ENCODE measurements around the gene PITPNM1.
A peak's percentile ranks its signal among the peaks of the same experiment; 100 is the strongest.

PITPNM1 gene

DNA sequence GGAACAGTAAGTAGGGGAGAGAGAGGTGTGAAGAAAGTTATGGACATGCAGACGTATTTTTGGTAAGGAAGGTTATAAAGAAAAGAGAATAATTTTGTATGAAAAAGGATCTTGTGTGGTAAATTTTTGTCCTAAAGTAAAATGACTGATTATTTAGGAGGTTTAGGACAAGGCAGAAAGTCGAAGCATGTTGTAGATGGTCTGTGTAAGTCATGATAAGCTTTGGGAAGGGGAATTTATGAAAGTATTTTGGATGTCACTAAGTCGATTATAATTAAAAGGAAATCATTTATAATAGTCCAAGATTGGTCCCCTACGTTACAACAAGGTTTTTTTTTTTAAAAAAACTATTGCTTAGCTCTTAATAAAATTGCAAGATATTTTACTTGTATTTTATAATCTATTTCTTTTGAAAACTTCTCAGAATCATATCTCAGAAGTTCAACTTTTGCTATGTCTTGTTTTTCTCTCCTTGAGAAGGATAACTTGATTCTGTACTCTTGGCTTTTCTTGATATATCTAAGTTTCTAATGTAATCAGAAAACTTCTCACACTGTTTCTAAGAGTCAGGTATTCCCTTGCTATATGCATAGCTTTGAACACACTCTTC lies 29.0 kb upstream of the PITPNM1 start:
- Mint-ChIP-seq H3K4me3 (no peak overlapping the region), H3K4me1 (no peaks in the 10 kb centered on the region), H3K9me3 (peaks cover 7% of the 10 kb centered on the region), H3K36me3 (no peaks in the 10 kb centered on the region), H3K27ac (no peak overlapping the region)
- no peak for DNase-seq (ENCODE audit: low spot score in 2 of 2)
- no peak for ATAC-seq

DNA sequence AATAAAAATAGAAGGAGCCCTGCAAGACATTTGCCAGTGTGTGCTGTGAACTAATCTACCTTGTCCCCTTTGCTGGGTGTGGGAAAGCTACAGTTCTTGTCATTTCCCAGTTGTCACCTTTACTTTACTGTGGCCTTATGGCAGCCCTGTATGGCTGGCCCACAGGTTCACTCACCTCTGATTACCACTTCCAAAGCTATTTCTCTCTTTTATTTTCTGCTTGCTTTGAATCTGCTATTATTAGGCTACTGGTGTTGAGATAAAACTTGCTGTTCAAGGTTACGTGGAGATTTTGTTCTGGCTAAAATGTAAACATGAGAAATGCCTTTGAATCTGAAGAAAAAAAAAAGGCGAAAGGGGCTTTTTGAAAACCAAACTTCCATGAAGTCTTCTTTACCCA lies 27.7 kb upstream of the PITPNM1 start:
- DNase-seq (ENCODE audit: low spot score in 2 of 2) (no peak), ATAC-seq (no peak)
- H3K9me3 Mint-ChIP-seq: peaks cover 7% of the 10 kb centered on the region
- no peak overlapping the region for H3K27ac Mint-ChIP-seq
- H3K4me1 Mint-ChIP-seq: no peaks in the 10 kb centered on the region
- H3K36me3 Mint-ChIP-seq: no peaks in the 10 kb centered on the region
- H3K4me3 Mint-ChIP-seq: no peak overlapping the region

DNA sequence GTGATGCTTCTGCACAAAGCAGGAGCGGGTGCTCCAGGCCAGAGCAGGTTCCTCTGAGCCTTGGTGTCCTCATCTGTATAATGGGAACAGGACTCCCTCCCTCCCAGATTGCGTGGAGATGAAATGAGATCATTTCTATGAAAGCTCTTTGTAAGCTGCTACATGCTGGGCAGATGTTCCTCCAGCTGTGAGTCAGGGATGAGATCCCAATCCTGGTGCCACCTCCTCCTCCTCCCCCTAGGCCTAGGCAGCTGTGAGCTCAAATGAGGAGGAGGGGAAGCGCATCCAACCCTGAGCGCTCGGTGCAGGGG lies 25.1 kb upstream of the PITPNM1 start:
- peaks cover 7% of the 10 kb centered on the region for H3K9me3 Mint-ChIP-seq
- H3K4me1 Mint-ChIP-seq: no peaks in the 10 kb centered on the region
- H3K4me3 Mint-ChIP-seq: no peak overlapping the region

DNA sequence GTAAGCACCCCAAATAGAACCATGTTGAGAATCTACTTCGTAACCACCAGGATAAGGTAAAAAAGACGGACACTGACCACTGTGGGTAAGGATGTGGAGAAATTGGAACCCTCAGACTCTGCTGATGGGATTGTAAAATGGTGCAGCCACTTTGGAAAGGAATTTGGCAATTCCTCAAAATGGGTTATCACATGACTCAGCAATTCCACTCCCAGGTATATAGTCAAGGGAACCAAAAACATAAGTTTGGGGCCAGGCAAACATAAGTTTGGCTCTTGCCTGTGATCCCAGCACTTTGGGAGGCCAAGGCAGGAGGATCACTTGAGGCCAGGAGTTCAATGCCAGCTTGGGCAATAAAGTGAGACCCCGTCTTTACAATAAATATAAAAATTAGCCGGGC lies 23.2 kb upstream of the PITPNM1 start:
- H3K9me3 Mint-ChIP-seq: no peaks in the 10 kb centered on the region
- no peak overlapping the region for H3K27ac Mint-ChIP-seq
- no peak overlapping the region for H3K4me3 Mint-ChIP-seq
- H3K36me3 Mint-ChIP-seq: no peaks in the 10 kb centered on the region
- H3K4me1 Mint-ChIP-seq: no peaks in the 10 kb centered on the region
- DNase-seq (ENCODE audit: low spot score in 2 of 2) (no peak), ATAC-seq (no peak)

More for the DNA sequence above, 25.1 kb upstream of the PITPNM1 start:
- DNase-seq (ENCODE audit: low spot score in 2 of 2): no peak
- H3K36me3 Mint-ChIP-seq: no peaks in the 10 kb centered on the region
- H3K27ac Mint-ChIP-seq: no peak overlapping the region
- no peak for ATAC-seq

DNA sequence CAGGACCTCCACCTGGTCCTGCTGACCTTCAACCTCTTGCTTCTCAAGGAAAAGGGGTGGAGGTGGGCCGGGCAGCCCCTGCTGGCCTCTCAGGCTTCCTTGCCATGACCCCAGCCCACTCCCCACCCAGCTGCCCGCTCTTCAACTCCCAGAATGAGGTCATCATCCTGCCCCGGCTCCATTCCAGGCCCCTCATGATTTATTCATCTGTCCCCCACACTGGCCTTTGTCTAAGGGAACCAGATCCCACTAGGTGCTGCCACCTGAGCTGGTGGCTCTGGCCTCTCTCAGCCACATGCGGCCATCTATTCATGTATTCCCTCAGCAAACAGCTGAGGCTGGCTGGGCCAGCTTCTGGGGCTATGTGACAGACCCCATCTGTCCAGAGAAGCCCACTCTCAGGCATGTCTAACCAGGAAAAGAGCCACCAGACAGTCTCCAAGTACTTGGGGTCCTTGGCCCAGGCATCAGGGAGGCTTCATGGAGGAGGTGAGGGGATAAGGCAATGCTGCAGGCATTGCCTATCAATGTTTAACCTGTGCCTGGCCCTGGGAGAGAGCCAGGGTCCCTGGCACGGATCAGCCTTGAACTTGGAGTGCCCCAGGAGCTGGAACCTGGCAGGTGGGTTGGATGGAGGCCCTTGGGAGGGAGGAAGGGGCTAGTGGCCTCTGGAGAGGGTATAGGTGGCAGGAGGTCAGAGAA lies 20.3 kb upstream of the PITPNM1 start:
- ATAC-seq: no peak
- Mint-ChIP-seq H3K4me1 (no peaks in the 10 kb centered on the region), H3K36me3 (no peaks in the 10 kb centered on the region), H3K4me3 (no peak overlapping the region), H3K27ac (peak overlapping the region; percentile 57), H3K9me3 (no peaks in the 10 kb centered on the region)
- DNase-seq (ENCODE audit: low spot score in 2 of 2): no peak

DNA sequence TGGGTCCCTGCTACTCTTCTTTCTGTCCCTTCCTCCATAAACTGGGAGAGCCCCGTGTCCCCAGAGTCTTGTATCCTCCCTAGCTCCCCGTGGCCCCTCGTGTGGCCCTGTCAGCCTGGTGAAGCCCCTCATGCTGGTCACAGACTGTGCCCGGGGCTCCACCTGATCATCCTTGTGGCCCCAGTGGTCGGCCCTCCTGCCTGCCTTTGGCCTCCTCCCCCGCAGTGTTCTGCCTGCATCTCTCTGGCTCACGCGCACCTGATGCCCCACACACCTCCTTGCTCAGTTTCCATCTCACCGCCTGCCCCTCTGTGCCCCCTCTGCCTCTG lies 19.3 kb upstream of the PITPNM1 start:
- Mint-ChIP-seq H3K27ac (peak overlapping the region; percentile 57), H3K36me3 (no peaks in the 10 kb centered on the region), H3K4me3 (no peak overlapping the region), H3K9me3 (no peaks in the 10 kb centered on the region), H3K4me1 (no peaks in the 10 kb centered on the region)
- no peak for ATAC-seq
- no peak for DNase-seq (ENCODE audit: low spot score in 2 of 2)

DNA sequence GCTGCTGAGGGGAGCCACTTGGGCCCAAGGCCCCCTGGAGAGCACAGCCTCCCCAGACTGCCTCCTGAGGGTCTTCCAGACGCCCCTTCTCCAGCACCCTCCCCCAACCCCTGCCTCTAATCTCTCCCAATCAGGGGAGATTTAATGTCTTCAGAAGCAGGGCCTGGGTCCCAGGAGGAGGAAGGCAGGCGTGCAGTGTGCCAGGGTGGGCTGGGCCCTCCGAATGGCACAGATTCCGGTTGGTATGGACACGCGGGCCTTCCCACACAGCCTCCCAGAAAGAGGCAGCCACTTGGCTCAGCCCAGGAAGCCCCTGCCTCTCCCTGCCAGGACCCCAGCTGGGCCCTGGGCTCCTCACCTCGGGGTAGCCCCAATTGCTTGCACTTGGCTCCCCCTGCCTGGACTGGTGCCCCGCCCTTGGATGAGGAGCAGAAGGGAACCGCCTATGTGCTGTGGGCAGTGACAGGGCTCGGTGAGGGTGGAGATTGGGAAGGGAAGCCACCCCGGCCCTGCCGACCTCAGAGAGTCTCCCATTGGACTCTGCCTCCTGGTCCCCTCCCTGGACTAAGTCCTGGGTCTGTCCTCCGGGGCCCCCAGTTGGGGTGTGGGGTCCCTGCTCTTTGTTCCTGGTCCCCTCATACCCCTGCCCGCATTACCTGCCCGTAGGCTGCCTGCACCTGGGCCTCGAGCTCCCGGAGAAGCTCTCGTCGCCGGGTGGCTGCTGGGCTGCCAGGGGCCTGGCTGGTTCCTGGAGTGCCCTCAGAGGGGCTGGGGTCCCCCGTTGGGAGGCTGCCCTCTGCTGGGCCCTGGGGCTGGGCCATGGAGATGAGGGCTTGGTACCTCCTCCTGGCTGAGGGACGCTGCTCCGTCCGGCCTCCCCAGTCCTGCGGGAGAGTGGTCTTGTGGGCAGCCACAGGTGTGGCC lies 18.7 kb upstream of the PITPNM1 start:
- ATAC-seq (no peak), DNase-seq (ENCODE audit: low spot score in 2 of 2) (no peak)
- no peaks in the 10 kb centered on the region for H3K9me3 Mint-ChIP-seq
- no peak overlapping the region for H3K4me3 Mint-ChIP-seq
- no peaks in the 10 kb centered on the region for H3K36me3 Mint-ChIP-seq
- no peak overlapping the region for H3K27ac Mint-ChIP-seq
- H3K4me1 Mint-ChIP-seq: no peaks in the 10 kb centered on the region

DNA sequence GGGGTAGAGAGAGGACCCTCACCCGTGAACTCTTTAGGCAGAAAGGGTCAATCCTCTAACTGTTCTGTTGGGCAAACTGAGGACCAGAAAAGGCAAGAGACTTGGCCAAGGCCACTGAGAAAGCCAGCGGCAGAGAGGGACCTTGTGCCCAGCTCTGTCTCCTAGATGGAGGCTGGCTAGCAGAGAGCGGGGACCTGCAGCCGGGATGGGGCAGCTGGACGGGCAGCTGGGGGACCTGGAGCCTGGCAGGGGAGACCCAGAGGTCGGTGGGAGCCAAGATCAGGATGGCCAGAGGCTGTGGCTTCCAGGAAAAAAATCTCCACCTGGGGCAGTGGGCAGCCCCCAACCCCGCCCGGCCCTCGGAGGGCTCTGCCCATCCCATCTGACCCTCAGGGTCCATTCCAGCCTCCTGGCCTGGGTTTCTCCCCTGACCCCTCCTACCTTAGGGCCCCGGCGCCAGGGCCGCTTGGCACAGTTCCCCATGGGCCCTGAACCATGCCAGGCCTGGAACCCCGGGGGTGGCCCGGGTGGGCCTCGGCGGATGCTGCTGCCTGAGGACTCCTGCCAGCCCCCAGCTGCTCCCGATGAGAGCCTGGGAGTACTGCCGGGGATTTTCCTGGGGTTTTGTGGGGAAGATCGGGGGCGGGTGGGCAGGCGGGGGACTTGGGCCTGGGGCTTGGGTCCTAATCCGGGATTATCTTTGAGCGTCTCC lies 17.8 kb upstream of the PITPNM1 start, which contains the start of gene CABP2:
Gene CABP2 (minus strand): TSS at position 603 of the 712 bp plus-strand sequence. CDS start 120 bp downstream, at position 483.
- H3K4me1 Mint-ChIP-seq: no peaks in the 10 kb centered on the region
- ATAC-seq: no peak
- no peak within 1 kb of the TSS for H3K4me3 Mint-ChIP-seq
- no peaks in the 10 kb centered on the region for H3K36me3 Mint-ChIP-seq
- H3K27ac Mint-ChIP-seq: peak within 1 kb of the TSS; percentile 32
- no peaks in the 10 kb centered on the region for H3K9me3 Mint-ChIP-seq
- DNase-seq (ENCODE audit: low spot score in 2 of 2): no peak

DNA sequence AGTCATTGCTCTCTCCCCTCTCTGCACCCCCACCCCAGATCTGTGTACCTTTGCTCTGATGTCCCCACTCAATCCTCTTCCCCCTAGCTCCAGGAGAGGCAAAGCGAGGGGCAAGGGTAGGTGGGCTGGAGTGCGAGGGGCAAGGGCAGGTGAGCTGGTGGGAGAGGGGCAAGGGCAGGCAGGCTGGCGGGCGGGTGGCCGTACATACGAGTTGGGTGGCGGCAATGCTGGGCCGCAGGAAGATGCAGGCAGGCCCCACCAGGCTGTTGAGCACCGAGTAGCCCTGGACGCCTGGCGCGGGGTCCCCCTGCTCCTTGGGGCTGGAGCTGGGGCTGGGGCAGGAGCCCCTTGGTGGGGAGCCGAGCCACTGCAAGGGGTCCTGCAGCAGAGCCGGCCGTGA lies 17.2 kb upstream of the PITPNM1 start:
- no peak overlapping the region for H3K4me3 Mint-ChIP-seq
- no peaks in the 10 kb centered on the region for H3K9me3 Mint-ChIP-seq
- peak overlapping the region; percentile 32 for H3K27ac Mint-ChIP-seq
- no peaks in the 10 kb centered on the region for H3K36me3 Mint-ChIP-seq
- H3K4me1 Mint-ChIP-seq: no peaks in the 10 kb centered on the region
- DNase-seq (ENCODE audit: low spot score in 2 of 2) (no peak), ATAC-seq (no peak)

DNA sequence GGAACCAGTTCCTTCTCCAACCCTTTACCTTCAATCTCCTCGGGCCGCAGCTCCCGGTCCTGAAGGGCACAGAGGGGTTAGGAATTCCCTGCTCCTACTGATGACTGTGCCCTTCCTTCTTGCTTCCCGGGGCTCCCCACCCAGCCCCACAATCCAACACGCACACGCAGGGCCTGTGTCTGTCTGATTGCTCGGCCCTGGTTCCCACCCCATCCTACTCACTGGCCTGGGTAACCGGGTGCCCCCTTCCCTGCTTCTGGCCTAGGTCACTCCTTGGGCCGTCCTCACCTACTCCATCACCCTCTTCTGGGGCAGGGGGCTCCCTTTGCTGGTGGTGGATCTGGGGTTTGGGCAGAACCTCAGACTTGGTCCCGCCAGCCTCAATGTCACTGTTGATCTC lies 16.8 kb upstream of the PITPNM1 start:
- Mint-ChIP-seq H3K27ac (peak overlapping the region; percentile 32), H3K9me3 (no peaks in the 10 kb centered on the region), H3K4me1 (no peaks in the 10 kb centered on the region), H3K4me3 (no peak overlapping the region), H3K36me3 (no peaks in the 10 kb centered on the region)
- DNase-seq (ENCODE audit: low spot score in 2 of 2): no peak
- no peak for ATAC-seq

DNA sequence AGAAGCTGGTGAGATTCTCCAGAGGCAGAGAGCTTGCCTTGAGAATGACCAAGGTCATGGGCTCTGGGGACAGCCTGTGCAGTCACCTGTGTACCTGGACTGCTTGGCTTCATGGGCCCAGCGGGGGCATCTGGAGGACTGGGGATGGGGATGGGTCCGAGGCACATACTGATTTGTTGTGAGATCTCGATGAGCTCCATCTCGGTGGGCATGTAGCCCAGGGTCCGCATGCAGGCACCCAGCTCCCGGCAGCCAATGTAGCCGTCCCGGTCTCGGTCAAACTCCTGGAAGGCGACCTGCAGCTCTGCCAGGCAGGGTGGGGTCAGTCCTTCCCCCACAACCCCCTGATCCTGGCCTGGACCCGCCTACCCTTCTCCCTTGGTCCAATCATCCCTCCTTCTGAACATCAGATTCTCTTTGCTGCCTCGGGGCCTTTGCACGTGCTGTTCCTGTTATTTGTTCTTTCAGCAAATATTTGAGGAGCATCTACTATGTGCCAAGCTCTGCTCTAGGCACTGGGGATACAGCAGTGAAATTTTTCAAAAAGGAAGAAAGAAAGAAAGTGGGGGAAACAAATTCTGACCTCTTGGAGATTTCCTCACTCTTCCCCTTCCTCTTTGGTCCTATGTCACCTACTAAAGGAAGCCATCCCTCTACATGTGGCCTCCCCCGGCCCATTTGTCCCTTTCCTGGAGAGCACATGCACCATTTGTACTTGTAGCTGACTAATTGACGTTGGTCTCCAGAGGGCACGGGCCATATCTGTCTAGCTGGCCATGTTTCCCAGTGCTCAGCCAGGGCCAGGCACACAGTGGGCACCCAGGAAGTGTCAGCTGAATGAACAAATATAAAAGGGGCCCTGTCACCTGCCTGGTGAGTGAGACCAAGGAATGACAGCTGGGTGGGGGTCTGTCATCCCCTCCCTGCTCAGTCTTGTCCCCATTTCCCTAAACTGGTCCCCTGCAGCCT lies 16.0 kb upstream of the PITPNM1 start:
- ATAC-seq (no peak), DNase-seq (ENCODE audit: low spot score in 2 of 2) (no peak)
- no peak overlapping the region for H3K4me3 Mint-ChIP-seq
- H3K9me3 Mint-ChIP-seq: no peaks in the 10 kb centered on the region
- no peaks in the 10 kb centered on the region for H3K36me3 Mint-ChIP-seq
- no peaks in the 10 kb centered on the region for H3K4me1 Mint-ChIP-seq
- no peak overlapping the region for H3K27ac Mint-ChIP-seq

DNA sequence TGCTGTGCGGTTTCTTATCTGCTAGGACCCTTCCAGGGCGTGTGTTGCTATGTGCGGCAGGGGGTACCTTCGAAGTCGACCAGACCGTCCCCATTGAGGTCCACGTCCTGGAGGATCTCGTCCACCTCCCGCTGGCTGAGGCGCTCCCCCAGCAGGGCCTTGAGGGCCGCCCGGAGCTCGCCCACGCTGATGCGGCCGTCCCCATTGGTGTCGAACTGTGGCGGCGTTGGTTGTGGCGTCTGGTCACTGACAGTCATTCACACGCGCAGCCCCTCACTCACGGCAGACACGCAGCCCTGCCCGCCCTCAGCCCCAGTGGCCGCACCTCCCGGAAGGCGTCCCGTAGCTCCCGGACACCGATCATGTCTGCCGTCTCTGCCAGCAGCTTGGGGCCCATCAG lies 14.6 kb upstream of the PITPNM1 start:
- Mint-ChIP-seq H3K36me3 (no peaks in the 10 kb centered on the region), H3K4me3 (no peak overlapping the region), H3K9me3 (no peaks in the 10 kb centered on the region), H3K4me1 (no peaks in the 10 kb centered on the region), H3K27ac (no peak overlapping the region)
- DNase-seq (ENCODE audit: low spot score in 2 of 2) (no peak), ATAC-seq (no peak)

DNA sequence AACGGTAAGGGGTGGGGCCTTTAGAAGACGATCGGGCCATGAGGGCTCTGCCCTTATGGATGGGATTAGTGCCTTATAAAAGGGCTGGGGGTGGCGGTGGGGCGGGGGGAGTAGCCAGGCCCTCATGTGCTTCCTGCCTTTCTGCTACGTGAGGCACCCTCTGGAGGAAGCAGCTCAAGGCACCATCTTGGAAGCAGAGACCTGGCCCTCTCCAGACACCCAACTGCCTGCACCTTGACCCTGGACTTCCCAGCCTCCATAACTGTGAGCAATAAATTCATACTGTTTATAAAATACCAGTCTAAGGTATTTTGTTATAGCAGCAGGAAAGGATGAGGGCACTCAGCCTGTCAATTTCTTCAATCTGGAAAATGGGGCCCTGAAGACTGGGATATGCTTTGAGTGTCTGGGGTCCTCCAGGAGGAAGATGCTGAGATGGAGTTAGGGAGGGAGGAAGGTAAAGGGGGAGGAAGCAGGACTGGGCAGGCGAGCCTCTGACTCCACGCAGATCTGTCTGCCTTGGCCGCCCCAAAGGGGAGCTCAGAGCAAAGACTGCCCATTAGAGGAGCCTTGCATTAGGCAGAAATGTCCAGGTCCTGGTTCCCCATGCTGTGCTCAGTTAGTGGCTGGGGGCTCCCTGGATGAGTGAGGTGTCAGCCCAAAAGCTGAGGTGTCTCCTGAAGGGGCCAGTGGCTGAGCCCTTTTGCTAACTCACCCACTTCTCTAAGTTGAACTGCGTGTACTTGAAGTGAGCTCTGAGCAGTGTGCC lies 12.8 kb upstream of the PITPNM1 start:
- H3K27ac Mint-ChIP-seq: no peak overlapping the region
- H3K4me1 Mint-ChIP-seq: no peaks in the 10 kb centered on the region
- no peaks in the 10 kb centered on the region for H3K36me3 Mint-ChIP-seq
- H3K9me3 Mint-ChIP-seq: no peaks in the 10 kb centered on the region
- H3K4me3 Mint-ChIP-seq: no peak overlapping the region
- DNase-seq (ENCODE audit: low spot score in 2 of 2) (no peak), ATAC-seq (no peak)

DNA sequence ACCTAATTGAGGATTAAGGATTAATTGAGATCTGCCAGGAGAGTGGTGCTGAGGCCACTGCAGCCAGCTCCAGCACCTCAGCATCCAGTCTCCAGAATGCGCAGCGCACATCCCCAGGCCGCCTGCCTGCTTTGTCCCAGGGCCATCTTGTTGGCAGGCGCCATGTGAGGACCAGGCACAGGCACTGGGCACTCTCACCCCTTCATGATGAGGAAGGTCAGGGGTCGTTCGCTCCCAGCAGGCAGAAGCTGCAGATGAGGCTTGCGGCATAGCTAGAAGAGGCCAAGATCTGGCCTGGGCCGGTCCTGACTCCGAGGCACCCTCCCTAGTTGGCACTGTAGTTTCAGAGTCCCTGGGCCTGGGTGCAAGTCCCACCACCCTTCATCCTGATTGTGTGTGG lies 11.6 kb upstream of the PITPNM1 start:
- ATAC-seq (no peak), DNase-seq (ENCODE audit: low spot score in 2 of 2) (no peak)
- Mint-ChIP-seq H3K36me3 (no peaks in the 10 kb centered on the region), H3K9me3 (no peaks in the 10 kb centered on the region), H3K27ac (no peak overlapping the region), H3K4me1 (no peaks in the 10 kb centered on the region), H3K4me3 (no peak overlapping the region)

Measured in stimulated activated effector memory CD8-positive, alpha-beta T cell treated with anti-CD3 and anti-CD28 coated beads, Interleukin-12 subunit alpha, Interleukin-12 subunit beta, amount 100 ng/mL, for 72 hours (primary cell).